HL-60/S4 treated with retinoic acid at 250 ng/mL for 4 days and 3 days (cell line): Measurements from ENCODE around the gene LPXN.

Experiments
- in situ Hi-C: fragments of 300-500 bp; cut with MboI; formaldehyde crosslinking; loops from 2 replicates; pipeline ENCODE4 v1.7.0; 2022; ENCODE audit warnings: low sequenced_read_pairs

The LPXN gene

DNA sequence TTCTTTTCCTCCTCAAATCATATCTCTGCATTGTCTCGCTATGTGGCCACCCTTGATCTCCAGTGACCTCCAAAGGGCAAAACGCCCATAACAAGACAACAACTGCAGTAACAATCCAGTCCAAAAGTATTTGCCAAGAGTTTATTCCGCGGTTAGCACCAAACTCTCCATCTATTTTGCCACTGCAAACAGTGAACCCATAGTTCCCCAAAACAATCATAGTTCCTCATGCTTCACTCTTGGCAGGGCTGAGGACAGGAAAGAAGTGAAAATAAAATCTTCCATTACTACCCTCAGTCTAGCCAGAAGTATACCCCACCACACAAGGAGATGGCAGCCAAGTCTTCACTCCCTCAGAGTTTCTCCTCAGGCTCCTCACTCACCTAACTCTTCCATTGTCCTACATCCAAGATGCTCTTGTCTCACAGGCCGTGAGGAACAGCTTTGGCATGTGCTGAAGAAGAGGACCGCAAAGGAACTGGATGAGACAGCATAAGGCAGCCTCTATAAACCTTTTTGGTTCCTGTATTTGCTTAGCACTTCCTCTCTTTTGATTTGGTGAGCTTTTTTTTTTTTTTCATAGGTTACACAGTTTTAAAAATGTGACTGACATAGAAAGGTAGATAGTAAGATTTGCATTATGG is at the start of gene LPXN:
Gene LPXN (minus strand): TSS at position 480 of the 644 bp plus-strand sequence. CDS start 84 bp downstream, at position 396.
- in situ Hi-C loops = no loop called here

DNA sequence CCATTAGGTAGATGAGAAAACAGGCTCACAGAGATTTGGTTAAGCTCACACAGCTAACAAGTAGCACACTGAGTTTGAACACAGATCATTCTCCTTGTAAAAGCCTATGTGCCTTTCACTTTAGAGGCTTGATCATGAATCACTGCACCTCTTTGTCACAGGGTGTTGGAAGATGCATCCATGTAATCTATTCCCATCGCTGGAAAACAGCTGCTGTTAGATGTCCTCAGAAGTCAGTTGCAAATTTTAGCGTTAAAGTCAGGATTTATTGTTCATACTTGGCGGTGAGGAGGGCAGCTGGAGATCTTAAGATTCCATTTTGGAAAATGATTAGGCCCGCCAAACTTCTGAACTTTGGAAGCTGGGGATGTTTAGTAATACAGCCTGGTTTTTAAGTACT is 49.4 kb upstream of the LPXN start:
- in situ Hi-C loops = no loop called here

DNA sequence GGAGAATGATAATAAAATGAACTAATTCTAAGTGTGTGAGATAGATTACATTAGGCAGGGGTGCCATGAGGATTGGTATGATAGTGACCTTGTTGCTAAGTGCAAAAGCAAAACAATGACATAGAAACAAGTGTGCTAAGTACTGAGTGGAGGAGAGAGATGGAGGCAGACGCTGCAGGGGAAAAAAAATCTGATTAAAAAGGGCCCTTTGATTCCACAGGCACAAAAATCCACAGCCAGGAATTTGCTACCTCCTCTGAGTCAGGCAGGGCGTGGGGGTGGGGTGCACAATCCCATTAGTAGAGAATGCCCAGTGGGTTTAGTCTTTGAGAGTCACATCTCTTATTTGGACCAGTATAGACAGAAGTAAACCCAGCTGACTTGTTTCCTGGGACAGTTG is 46.7 kb upstream of the LPXN start, which contains the start of gene CNTF:
Gene CNTF (plus strand): TSS at position 322 of the 400 bp plus-strand sequence. CDS start 88 bp downstream, outside the sequence.
- in situ Hi-C loops = no loop called here

DNA sequence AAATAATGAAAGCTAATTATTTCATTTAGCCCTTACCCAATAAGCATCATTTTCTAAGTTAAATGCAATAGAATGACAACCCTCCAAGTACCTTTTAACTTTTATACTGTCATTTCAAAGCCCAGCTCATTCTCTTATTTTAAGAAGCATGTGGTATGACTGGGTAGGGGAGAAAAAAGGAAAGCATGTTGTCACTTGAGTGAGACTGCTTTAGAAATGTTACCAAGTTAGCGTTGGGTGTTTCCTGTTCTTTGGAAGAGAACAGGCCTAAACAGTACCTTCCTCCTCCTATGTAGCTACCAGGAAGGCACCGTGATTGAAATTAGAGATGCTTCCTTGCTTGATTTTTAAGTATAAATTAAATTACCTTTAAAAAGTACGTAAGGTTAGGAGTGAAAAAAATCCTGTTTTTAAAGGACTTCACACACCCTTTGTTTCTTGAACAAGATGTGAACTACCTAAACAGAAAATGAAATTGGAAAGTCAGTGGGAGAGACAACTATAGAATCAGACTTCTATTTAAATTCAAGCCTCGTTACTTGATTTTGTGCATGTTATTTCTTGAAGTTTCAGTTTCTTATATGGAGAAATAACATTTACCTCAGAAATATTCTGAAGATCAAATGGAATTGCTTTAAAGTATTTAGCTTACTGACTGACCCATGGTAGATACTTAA is 46.1 kb upstream of the LPXN start:
- in situ Hi-C loops = no loop called here

DNA sequence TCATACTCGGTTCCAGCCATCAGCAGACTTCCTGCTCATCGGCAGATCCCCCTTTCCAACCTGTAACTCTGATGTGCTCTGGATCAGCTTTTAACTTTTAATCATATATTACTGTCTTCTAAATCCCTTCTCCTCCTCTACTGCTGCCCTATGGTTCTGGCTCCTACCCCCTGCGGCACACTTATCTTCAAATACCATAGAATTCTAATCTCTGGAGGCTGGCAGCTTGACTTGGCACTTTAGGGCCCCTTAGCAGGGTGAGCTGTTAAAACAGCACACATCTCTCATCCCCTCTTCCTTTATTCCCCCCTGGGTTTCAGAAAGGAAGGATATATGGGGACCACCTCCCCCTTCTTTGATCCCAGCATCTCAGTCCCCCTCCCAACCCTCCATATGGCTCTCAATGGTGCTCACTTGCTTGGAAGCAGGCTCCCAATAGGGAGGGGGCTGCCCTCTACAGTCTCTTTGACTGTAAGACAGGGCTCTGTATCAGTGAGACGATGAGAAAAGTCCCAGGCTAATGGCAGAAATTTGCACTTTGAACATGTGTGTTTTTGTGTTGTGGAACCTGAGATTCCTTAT is 42.4 kb upstream of the LPXN start:
- in situ Hi-C loops = no loop called here

DNA sequence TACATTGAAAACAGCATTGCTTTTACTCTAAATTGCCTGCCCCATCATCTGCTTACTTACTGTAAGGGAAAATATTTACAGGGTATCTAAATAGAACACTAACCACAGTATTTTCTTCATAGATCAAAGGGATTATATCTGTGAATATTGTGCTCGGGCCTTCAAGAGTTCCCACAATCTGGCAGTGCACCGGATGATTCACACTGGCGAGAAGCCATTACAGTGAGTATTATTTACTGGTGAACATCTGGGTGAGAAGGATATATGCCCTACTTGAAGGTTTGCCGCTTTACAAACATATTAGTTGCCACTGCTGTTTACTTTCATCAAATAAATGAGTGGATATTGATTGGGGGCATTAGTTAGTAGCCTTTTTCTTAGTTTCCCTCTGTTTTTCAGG is 40.9 kb upstream of the LPXN start:
- in situ Hi-C loops = no loop called here

DNA sequence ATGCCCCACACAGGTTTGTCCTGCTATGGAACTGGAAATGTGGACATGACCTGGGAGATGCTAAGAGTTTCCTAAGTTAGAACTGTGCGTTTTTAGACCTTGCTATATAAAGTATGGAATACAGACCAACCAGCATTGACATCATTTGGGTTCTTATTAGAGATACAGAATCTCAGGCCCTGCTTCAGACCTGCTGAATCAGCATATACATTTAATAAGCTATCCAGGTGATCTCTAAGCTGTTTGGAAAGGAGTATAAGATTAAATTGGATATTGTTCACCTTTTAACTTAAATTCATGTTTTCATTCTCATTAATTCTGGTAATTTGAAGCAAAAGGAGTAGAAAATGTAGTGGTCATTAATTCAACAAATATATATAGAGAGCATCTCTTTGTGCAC is 39.9 kb upstream of the LPXN start:
- in situ Hi-C loops = no loop called here

DNA sequence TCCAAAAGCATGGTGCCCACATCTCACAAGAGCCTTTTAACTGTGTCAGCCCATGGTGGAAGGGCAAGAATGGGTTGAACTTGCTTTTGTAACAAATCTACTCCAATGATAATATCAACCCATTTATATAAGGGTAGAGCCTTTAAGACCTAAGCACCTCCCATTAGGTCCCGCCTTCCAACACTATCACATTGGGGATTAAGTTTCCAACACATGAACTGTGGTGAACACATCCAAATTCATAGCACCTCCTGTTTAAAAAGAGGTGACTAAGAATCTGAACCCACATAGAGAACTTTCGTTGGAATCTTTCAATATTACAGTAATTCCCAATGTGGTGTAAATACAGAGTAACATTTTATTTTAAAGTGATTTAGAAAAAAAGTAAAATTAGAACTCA is 37.6 kb upstream of the LPXN start:
- in situ Hi-C loops = no loop called here

DNA sequence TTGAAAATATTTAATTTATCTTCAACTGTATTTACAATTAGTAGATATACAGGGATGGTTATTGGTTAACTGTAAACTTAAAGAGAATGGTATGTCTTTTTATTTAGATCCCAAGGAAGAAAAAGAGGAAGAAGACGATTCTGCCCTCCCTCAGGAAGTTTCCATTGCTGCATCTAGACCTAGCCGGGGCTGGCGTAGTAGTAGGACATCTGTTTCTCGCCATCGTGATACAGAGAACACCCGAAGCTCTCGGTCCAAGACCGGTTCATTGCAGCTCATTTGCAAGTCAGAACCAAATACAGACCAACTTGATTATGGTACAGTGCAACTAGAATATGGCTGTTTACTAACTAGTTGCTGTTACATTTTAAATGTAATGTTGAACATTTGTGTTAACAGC is 34.1 kb upstream of the LPXN start:
- in situ Hi-C loops = no loop called here

DNA sequence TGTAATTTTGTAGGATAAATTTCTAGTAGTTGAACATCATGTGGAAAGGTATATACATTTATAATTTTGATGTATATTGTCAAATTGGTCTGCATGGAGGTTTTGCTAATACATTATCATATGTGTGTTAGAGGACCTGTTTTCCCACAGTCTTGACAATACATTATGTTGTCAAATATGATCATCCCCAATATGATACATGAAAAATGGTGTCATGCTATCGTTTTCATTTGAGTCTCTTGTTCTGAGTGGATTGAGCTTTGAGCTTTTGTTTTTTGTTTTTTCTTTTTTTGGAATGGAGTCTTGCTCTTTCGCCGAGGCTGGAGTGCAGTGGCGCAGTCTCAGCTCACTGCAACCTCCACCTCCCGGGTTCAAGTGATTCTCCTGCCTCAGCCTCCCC is 32.7 kb upstream of the LPXN start:
- in situ Hi-C loops = no loop called here

DNA sequence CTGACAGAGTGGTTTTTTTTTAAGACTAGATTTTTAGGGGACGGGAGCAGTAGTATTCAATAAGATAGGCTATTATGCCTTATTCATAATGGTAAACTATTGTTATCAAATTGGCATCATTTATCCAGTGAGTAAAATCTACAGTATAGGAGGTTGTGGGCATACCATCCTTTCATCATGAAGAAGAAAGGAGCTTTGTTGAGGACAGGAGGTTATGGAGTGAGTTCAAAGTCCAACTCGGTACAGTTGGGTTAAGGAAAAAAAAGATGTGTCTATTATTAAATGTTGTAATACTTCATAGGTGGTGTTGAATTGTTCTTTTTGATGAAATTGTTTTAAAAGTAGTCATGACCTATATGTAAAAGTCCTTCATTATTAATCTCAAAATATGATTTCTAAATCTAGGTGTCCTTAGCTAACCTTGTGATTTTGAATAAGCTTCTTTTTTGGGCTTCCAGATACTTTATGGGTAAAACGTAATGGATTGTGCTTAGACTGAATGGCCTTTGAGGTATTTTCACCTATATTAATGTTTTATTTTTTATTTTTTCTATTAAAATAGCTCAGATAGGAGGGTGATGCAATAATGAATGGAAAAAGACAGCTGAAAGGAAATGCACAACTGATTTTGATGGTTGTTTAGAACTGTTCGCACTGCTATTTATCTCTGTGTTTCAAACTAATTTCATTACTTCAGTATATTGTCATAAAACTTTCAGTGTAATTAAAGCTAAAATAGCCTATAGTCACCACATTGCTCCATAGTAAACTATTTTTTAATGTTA is 31.5 kb upstream of the LPXN start:
- in situ Hi-C loops = no loop called here

DNA sequence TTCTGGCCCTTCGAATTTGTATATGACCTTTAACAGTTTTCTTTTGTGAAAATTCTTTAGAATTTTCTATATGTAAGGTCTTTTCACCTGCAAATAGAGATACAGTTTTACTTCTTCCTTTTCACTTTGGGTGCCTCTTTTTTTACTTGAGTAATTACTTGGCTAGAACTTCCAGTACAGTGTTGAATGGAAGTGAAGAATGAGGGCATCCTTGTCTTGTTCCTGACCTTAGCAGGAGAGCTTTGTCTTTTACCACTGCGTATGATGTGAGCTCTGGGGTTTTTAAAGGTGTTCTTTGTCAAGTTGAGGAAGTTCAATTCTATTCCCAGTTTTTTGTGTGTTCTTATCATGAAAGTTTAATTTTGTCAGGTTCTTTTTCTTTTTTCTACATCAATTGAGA is 24.9 kb upstream of the LPXN start:
- in situ Hi-C loops = no loop called here

DNA sequence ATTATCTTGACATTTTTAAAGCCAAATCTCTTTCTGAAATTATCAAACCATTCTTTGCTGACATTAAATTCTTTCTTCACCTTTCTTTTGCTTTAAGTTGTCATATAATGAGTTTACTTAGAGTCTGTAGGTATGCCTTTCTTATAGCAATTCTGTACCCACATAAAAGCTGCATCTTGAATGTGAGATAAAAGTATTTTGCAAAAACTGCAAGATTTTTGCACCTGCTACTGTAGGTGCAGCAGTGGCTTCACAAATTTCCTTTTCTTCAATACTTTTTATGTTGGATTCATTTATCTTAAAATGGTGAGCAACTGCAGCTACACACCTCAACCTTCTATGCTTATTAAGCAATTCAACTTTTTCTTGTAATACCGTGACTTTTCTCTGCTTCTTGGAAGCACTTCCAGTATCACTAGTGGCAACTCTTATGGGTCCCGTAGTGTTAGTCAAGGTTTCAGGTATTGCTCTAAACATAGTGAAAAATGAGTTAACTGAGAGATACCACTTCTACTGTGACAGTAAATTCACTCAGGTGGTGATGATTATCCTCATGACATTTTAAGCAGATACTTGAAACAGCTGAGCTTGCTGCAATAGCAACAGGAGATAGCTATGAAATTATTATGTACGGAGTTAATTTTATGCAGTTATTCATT is 22.0 kb upstream of the LPXN start:
- in situ Hi-C loops = no loop called here

DNA sequence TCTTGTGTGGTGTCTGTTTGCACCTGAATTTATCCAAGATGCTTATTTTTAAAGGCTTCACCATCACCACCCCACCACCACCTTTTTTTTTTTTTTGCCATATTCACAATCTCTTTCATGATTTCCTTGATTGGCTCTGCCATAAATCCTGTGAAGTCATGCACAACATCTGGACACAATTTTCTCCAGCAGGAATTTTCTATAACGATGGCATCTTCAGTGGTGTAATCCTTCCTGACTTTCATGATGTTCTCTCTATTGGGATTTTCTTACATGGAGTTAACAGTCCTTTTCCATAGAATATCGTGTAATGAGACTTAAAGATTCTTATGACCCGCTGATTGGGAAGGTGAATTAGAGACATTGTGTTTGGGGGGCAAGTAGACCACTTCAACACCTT is 21.0 kb upstream of the LPXN start:
- in situ Hi-C loops = no loop called here

DNA sequence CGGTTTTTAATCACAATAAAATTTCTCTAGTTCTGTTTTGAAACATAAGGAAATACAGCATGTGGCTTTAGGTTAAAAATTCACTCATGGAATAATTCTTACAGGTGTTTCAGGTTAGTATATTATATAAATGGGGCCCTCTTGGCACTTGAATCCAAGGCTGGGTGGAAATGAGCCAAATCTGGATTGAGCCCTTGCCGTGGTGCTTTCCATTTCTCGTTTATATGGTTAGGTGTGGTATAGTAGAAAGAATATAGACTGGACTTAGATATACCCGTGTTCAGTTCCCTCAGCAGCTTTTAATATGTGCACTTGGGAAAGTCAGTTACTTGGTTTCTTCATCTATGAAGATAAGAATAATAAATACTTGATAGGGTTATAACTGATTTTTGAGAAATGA is 19.2 kb upstream of the LPXN start:
- in situ Hi-C loops = no loop called here

DNA sequence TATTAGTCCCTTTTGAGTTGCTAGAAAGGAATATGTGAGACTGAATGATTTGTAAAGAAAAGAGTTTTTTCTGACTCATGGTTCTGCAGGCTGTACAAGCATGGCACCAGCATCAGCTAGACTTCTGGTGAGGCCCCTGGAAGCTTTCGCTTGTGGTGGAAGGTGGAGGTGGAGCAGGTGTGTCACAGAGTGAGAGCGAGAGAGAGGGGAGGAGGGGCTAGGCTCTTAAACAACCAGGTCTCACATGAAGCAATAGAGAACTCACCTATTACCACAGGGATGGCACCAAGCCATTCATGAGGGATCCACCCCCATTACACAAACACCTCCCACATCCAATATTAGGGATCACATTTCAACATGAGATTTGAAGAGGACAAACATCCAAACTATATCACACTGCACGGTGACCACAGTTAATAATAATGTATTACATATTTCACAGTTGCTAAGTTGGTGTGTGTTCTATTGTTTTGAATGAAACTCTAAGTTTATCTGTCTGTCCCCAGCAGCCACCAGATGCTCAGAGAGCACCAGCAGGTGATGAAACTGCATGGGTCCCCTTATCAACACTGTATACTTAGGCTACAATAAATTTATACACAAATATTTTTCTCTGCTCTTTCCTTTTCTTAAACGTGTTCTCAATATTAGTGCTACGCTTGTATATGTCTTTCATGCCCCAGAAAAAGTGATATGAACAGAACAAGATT is 17.3 kb upstream of the LPXN start:
- in situ Hi-C loops = no loop called here

DNA sequence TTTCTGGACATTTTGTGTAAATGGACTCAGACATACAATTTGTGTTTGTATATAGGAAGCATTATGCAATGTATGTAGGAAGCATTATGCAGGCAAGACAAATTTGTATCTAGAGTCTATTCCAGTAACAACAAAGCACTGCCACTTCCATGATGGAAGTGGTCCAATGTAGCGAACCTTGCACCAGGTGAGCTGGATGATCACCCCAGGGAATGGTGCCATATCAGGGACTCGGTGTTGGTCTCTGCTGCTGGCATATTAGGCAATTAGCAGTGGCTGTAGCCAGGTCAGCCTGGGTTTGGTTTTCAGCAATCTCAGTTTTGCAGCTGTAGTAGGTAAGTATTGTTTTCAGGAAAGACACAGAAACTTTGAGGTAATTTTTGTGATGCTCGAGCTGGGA is 16.0 kb upstream of the LPXN start:
- in situ Hi-C loops = no loop called here

DNA sequence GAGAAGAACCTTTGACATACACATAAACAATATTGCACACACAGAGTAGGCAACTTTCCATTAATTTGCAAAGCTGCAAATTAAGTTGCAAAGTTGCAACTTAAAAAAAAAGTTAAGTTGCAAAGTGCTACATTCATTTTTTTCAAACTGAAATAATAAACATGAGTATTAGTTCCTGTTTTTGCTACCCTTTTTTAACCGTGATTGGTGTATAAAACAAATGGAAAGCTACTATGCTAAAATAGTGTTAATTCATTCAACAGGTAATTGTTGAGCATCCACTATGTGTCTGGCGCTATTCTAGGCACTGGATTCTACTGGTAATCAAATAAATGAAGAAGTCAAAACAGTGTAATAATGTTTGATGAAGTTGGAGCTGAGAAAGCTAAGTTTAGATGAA is 11.3 kb upstream of the LPXN start:
- in situ Hi-C loops = no loop called here

DNA sequence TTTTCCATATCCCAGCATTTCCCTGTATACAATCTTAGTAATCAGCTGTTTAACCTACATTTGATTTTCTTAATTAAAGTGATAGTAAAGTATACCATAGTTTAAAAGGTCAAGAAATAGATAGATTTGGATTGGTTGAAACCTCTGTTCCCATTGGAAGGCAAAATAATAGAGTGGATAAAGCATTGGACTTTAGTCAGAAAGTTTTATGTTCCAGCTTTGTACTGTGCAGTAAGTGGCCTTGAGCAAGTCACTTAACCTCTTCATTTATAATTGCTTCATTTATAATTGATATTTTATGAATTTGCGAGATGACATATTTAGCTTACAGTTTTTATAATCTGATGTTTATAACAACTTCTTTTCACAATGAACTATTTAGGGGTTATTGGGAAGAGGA is 6.8 kb upstream of the LPXN start:
- in situ Hi-C loops = no loop called here

DNA sequence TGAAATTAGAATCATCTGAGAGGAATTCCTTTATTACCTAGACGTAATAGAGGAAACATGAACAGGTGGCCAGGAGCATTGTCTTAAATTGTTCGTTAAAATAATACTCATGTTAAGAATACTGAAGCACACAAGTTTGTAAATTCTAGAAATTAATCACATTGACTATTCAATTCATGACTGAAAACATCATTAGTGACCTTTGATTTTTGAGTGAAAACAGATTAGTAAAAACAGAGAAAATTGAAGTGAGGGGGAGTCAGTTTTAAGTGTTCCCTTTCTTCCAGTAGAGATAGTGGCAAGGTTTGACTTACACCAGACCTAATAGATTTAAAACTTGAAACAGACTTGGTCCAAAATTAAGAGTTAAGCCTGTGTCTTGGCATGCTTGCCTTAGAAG is 4.7 kb upstream of the LPXN start:
- in situ Hi-C loops = no loop called here
